HL-60 (cell line): ENCODE data around the gene DNAI7.

Experiments
- CTCF ChIP-seq: IDR thresholded peaks from one replicate; pipeline ENCODE4 v1.5.1; 2011; ENCODE audit warnings: low read length, control low read depth, inconsistent platforms; ENCODE audit not compliant: insufficient read depth
- GABPA ChIP-seq: IDR thresholded peaks from 2 replicates; pipeline ENCODE4 v1.6.1; 2012; ENCODE audit warnings: low read depth
- POLR2AphosphoS5 ChIP-seq: IDR thresholded peaks from 2 replicates; pipeline ENCODE4 v1.6.1; 2012; ENCODE audit warnings: low read depth
- REST ChIP-seq: IDR thresholded peaks from 2 replicates; pipeline ENCODE4 v1.6.1; 2012; ENCODE audit warnings: low read depth; ENCODE audit not compliant: insufficient replicate concordance

GRCh38 chr12:25194722-25195055 is 271 bp downstream of the DNAI7 start:
- no peak for TF ChIP-seq POLR2AphosphoS5
- TF ChIP-seq CTCF, result no peak
- no peak for TF ChIP-seq REST
- no peak for TF ChIP-seq GABPA
